GM12891 (cell line): ENCODE measurements around the gene GAB1.

ENCODE experiments used
- DNase-seq: peaks from one replicate; pipeline ENCODE4 v3.0.0; 2011; ENCODE audit warnings: low spot score; ENCODE audit not compliant: insufficient read length
- FAIRE-seq: peaks from 2 replicates; lab custom pipeline; 2011; peaks lifted over from hg19 to GRCh38; lab: Jason Lieb, UNC
- PAX5 ChIP-seq: IDR thresholded peaks from 2 replicates; pipeline ENCODE4 v1.6.1; 2011; ENCODE audit warnings: low read length, moderate library complexity, mild to moderate bottlenecking; ENCODE audit not compliant: insufficient read depth, severe bottlenecking
- POLR2A ChIP-seq: IDR thresholded peaks from 2 replicates; pipeline ENCODE4 v1.6.1; 2011; ENCODE audit warnings: low read depth, low read length, control low read depth
- POLR2AphosphoS5 ChIP-seq: IDR thresholded peaks from 2 replicates; pipeline ENCODE4 v1.6.1; 2011; ENCODE audit warnings: low read depth, low read length, control low read depth
- POU2F2 ChIP-seq: IDR thresholded peaks from 2 replicates; pipeline ENCODE4 v1.6.1; 2011; ENCODE audit warnings: low read depth, mild to moderate bottlenecking, control low read depth, low read length, moderate library complexity
- SPI1 ChIP-seq: IDR thresholded peaks from 2 replicates; pipeline ENCODE4 v1.6.1; 2011; ENCODE audit warnings: low read depth, low read length, control low read depth
- TAF1 ChIP-seq: IDR thresholded peaks from 2 replicates; pipeline ENCODE4 v1.6.1; 2011; ENCODE audit warnings: low read depth, low read length, control low read depth

Gene GAB1

GRCh38 chr4:143383005-143383574 is 46.4 kb downstream of the GAB1 start:
- no peak for DNase-seq
- no peak for FAIRE-seq
- TF ChIP-seq POU2F2 (no peak), PAX5 (no peak), POLR2A (no peak), SPI1 (no peak), TAF1 (no peak)

- DNase-seq (no peak), FAIRE-seq (no peak)
- TF ChIP-seq PAX5 (no peak), POU2F2 (no peak), POLR2AphosphoS5 (no peak), POLR2A (no peak), TAF1 (no peak), SPI1 (no peak)
Observed at GRCh38 chr4:143384381-143384994, 47.8 kb downstream of the GAB1 start.

GRCh38 chr4:143386812-143387211 is 50.1 kb downstream of the GAB1 start:
- no peak for FAIRE-seq

GRCh38 chr4:143389579-143390195 is 53.0 kb downstream of the GAB1 start:
- no peak for TF ChIP-seq POLR2AphosphoS5
- no peak for TF ChIP-seq POLR2A
- no peak for TF ChIP-seq SPI1
- no peak for TF ChIP-seq POU2F2
- no peak for TF ChIP-seq TAF1
- no peak for TF ChIP-seq PAX5
- FAIRE-seq, result no peak
- no peak for DNase-seq

More at GRCh38 chr4:143386812-143387211, 50.1 kb downstream of the GAB1 start:
- DNase-seq, result no peak
- TF ChIP-seq POLR2AphosphoS5 (no peak), SPI1 (no peak), POU2F2 (no peak), POLR2A (no peak), TAF1 (no peak), PAX5 (no peak)

- FAIRE-seq (no peak), DNase-seq (no peak)
Observed at GRCh38 chr4:143390764-143391163, 54.1 kb downstream of the GAB1 start.

GRCh38 chr4:143391261-143391660 is 54.6 kb downstream of the GAB1 start:
- no peak for TF ChIP-seq PAX5
- no peak for TF ChIP-seq TAF1
- TF ChIP-seq POLR2AphosphoS5, result no peak
- TF ChIP-seq POU2F2, result no peak
- no peak for TF ChIP-seq POLR2A
- TF ChIP-seq SPI1, result no peak
- FAIRE-seq (no peak), DNase-seq (no peak)

More at GRCh38 chr4:143390764-143391163, 54.1 kb downstream of the GAB1 start:
- TF ChIP-seq PAX5, result no peak

- DNase-seq, result no peak
- FAIRE-seq, result no peak
- TF ChIP-seq TAF1 (no peak), POLR2A (no peak), POU2F2 (no peak), POLR2AphosphoS5 (no peak), PAX5 (no peak), SPI1 (no peak)
Observed at GRCh38 chr4:143391895-143392294, 55.2 kb downstream of the GAB1 start.

- no peak for DNase-seq
- TF ChIP-seq POLR2AphosphoS5, result no peak
- TF ChIP-seq TAF1, result no peak
- no peak for TF ChIP-seq POU2F2
- no peak for TF ChIP-seq PAX5
- no peak for TF ChIP-seq SPI1
- TF ChIP-seq POLR2A, result no peak
- FAIRE-seq, result no peak
Observed at GRCh38 chr4:143393195-143393594, 56.5 kb downstream of the GAB1 start.

GRCh38 chr4:143394739-143395453 is 58.2 kb downstream of the GAB1 start:
- TF ChIP-seq POU2F2 (no peak), SPI1 (no peak), POLR2AphosphoS5 (no peak), PAX5 (no peak), POLR2A (no peak), TAF1 (no peak)
- no peak for FAIRE-seq
- no peak for DNase-seq
